ENCODE measurements around the gene KIF3A.

KIF3A gene

DNA sequence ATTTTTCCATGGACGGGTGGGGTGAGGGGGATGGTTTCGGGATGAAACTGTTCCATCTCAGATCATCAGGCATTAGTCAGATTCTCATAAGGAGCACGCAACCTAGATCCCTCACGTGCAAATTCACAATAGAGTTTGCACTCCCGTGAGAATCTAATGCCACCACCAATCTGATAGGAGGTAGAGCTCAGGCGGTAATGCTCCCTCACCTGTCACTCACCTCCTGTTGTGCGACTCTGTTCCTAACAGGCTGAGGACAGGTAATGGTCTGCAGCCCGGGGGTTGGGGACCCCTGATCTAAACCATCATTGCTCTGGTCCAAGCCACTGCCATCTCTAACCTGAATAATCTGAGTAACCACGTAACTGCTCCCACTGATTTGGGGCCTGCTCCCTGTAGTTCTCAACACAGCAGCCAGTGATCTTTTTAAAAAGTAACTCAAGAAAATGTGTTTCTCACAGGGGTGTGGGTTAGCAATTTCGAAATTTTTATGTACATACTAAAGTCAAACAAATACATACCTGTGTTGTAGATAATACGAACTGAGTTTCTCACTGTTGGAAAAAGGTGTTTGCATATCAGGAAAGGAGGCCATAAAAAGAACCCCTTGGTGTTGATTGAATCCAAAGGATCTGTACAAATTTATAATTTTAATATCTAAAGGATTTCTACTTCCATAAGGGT lies 90.6 kb downstream of the KIF3A start:
- WGBS, 2 experiments (ENCODE audit: insufficient coverage in 2 of 2) = 88% methylated on average over 5 to 6 of the region's 11 CpGs
- no peak overlapping the region for H3K27ac ChIP-seq (ENCODE audit: low read depth, low read length, severe bottlenecking)
- H3K4me1 ChIP-seq (ENCODE audit: control insufficient read depth, insufficient read depth, low read length, poor library complexity, severe bottlenecking) = no peaks in the 10 kb centered on the region
- H3K9me3 ChIP-seq (ENCODE audit: control insufficient read depth, low read length) = no peaks in the 10 kb centered on the region
- H3K4me3 ChIP-seq (ENCODE audit: extremely low read depth, insufficient read depth, low read length, poor library complexity, severe bottlenecking) = no peak overlapping the region
- H3K36me3 ChIP-seq (ENCODE audit: control insufficient read depth, insufficient read depth, low read length) = peaks cover 12% of the 10 kb centered on the region

DNA sequence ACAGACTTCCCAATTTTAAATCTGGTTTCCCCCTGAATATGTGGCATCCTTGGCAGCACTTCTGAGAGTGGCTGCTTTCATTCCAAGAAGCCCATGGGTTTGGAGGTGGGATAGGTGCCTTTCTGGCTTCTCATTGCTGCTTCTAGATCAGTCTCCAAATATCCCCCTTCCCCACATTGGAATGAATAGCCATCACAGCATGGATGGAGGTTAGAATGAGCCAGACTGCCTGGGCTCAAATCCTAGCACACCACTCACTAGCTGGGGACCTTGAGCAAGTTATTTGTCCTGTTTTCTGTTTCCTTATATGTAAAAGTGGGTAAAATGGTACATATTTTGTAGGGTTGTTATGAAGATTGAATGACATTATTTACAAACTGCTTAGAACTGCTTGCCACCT lies 93.2 kb downstream of the KIF3A start:
- H3K4me3 ChIP-seq (ENCODE audit: extremely low read depth, insufficient read depth, low read length, poor library complexity, severe bottlenecking) = no peak overlapping the region
- H3K27ac ChIP-seq (ENCODE audit: low read depth, low read length, severe bottlenecking) = no peak overlapping the region
- H3K9me3 ChIP-seq (ENCODE audit: control insufficient read depth, low read length) = no peaks in the 10 kb centered on the region
- peaks cover 21% of the 10 kb centered on the region for H3K36me3 ChIP-seq (ENCODE audit: control insufficient read depth, insufficient read depth, low read length)
- H3K4me1 ChIP-seq (ENCODE audit: control insufficient read depth, insufficient read depth, low read length, poor library complexity, severe bottlenecking) = no peaks in the 10 kb centered on the region
